Astrocyte of the cerebellum (primary cell): Measurements from ENCODE around the gene MYO1D.
A peak's percentile ranks its signal among the peaks of the same experiment; 100 is the strongest.

Experiments used
- DNase-seq: peaks from one replicate; pipeline ENCODE4 v3.0.0-alpha.2; 2011; ENCODE audit warnings: low read depth
- H3K4me3 ChIP-seq: 2 replicates; pipeline ENCODE4 v1.5.1; 2011; ENCODE audit warnings: mild to moderate bottlenecking, low read depth, low read length, moderate library complexity
- CTCF ChIP-seq: IDR thresholded peaks from 2 replicates; pipeline ENCODE4 v1.5.1; 2012; ENCODE audit warnings: low read length, low read depth, moderate library complexity, mild to moderate bottlenecking; ENCODE audit errors: missing control alignments
- in situ Hi-C: cut with HindIII; loops from 2 replicates; pipeline ENCODE4 v1.10.0; 2017; ENCODE audit warnings: low sequenced_read_pairs

The MYO1D gene

GRCh38 chr17:32660496-32660985, 216.4 kb downstream of the MYO1D start:
- TF ChIP-seq CTCF: no peak
- in situ Hi-C loops: no loop called here
- DNase-seq: no peak
- no peak overlapping the region for H3K4me3 ChIP-seq

- DNase-seq: peak; percentile 49
- H3K4me3 ChIP-seq: no peak overlapping the region
- peak; percentile 99 for TF ChIP-seq CTCF
- in situ Hi-C loops: no loop called here
Measured at GRCh38 chr17:32659419-32659842, 217.5 kb downstream of the MYO1D start.

- no peak overlapping the region for H3K4me3 ChIP-seq
- in situ Hi-C loops: no loop called here
- no peak for TF ChIP-seq CTCF
- no peak for DNase-seq
Measured at GRCh38 chr17:32658470-32659418, 218.2 kb downstream of the MYO1D start.

- no peak overlapping the region for H3K4me3 ChIP-seq
- in situ Hi-C loops: no loop called here
- TF ChIP-seq CTCF: no peak
- DNase-seq: no peak
Measured at GRCh38 chr17:32656886-32657285, 220.0 kb downstream of the MYO1D start.

- in situ Hi-C loops: no loop called here
- no peak overlapping the region for H3K4me3 ChIP-seq
- no peak for TF ChIP-seq CTCF
- no peak for DNase-seq
Measured at GRCh38 chr17:32654324-32654723, 222.6 kb downstream of the MYO1D start.

GRCh38 chr17:32651084-32651483, 225.8 kb downstream of the MYO1D start:
- H3K4me3 ChIP-seq: no peak overlapping the region
- in situ Hi-C loops: no loop called here
- no peak for DNase-seq
- TF ChIP-seq CTCF: no peak
